DMS153 treated with DMSO at 0.1 percent for 48 hours (cell line): ENCODE measurements around the gene LHX5.

Experiments
- DNase-seq: peaks from one replicate; lab custom pipeline; 2025; ENCODE audit not compliant: unreplicated experiment; lab: John Stamatoyannopoulos, UW

The LHX5 gene

GRCh38 chr12:113478351-113479011, 6.8 kb upstream of the LHX5 start:
- DNase-seq: no peak

DNA sequence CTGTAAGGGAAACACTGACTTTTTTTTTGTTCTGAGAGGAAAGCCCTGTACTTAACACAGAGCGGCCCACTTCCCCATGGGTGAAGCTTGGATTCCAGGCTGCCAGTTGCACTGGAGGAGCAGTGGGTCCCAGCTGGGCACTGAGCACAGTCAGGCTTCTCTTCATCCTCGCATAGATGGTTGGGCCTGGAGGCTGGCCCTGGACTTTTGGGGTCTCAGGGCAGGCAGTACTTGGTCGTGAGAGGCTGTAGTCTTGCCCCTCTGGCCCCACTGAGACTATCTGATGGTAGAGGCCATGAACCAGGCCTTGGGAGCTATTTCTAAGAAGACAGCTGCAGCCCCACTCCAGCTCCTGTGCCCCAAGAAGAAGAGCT, 6.2 kb upstream of the LHX5 start:
- no peak for DNase-seq

DNA sequence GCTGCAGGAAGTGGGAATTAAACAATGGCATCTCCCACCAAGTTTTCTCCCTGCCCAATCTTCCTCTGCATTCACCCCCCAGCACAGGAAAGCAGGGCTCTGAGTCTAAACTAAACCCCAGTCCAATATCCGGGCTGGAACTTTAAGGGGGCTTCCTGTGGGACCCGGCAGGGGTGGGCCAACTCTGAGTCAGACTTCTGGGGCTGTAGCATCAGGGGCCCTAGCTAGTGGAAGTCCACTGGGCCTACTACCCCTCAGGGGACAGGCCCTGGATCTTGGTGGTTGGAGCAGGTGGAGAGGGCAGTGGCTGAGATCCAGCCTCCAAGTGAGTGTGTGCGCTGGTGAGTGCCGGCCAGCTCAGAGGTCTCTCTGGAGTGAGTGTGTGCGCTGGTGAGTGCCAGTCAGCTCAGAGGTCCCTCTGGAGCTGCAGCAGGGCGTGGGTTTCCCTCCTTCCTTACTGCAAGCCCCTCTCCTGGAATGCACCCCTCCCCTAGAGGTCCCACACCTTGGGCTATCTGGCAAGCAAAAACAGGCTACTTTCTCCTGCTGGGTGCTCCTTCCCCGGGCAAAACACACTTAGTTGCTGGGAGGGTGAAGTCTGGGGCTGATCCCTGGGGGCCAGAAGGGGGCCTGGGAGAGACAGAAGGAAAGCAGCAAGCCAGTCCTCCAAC, 5.6 kb upstream of the LHX5 start:
- DNase-seq: no peak

DNA sequence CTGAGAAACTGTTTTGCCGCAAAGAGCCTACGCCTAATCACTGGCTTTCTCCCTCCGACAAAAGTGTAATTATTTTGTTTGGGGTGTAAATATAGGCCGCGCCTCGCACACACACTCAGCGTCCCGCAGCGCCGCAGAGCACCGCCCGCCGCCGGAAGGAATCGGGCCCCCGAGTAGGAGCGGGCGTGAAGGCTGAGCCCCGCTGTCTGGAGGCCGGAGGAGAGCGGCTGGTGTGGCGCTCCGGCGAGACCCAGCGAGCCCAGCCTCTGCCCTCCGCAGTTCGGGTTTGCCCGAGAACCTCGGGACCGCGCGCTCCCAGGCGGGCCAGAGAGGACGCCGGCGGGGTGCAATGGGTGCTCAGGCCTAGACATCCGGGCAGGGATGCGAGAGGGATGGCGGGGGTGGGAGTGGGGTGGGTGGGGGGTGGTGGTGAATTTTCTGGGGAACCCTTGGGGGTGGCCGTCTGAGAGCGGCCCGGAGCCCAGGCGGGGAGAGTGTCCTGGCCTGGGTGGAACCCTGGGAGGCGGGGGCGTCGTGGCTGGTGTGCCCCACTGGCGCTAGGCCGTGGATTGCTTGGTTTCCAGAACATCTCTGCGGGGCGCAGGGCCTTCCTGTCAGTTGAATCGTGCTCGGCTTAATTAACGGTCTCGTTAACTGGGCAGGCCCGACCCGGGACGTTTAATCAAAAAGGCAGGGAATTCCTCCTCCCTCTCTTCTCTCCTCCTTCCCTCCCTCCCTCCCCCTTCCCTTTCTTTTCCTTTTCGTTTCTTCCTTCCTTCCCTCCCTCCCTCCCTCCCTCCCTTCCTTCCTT, 4.7 kb upstream of the LHX5 start:
- DNase-seq: no peak

DNA sequence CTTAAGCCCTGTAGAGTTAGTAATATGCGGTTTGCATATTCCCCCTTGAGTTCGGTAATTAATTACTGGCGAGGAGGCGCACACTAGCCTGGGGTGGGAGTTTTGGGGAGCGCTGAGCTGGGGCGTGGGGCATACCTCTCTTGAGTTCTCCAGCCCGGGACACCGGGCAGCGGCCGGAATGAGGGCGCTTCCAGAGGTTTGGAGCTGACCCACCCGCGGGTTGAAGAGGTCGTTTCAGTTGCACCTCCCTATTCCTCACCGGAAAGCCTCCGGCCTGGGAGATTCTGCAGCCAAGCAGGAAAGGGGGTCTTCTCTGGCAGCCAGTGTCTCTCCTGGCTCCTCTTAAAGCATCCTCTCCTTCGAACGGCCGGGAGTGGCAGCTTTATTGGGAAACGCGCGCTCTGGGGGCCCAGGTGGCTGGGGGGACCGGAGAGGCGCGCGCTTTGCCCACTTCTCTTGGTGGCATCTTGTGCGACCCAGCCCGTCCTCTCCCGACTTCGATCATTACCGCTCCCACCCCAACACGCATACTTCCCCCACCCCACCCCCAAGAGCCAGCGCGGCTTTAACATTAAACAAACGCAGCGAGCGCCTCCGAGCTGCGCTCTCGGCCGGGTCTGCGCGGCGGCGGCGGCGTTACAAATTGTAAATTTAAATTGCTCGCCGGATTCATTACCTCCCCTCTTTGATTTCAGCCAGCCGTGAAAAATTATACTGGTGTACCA, 3.9 kb upstream of the LHX5 start:
- DNase-seq: no peak

GRCh38 chr12:113474635-113475436, 3.2 kb upstream of the LHX5 start:
- DNase-seq: no peak

GRCh38 chr12:113473942-113474341, 2.3 kb upstream of the LHX5 start:
- DNase-seq: no peak

DNA sequence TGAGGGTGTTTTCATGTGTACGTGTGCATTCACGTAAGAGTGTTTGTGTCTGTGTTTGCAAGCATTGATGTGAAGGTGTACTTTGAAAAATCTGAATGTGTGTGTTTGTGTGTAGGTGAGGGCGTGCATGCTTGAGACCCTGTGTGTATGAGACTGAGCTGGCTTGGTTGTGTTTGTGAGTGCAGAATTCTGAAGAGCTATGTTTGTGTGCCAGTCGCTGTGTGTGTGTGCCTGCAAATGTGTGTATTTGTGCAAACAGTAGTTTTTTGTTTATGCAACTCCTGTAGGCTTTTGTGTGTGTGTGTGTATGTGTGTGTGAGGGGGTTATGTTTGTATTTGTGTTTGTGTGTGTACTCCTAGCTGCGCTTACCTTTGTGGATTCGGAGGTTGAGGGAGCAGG, 1.7 kb upstream of the LHX5 start:
- no peak for DNase-seq

DNA sequence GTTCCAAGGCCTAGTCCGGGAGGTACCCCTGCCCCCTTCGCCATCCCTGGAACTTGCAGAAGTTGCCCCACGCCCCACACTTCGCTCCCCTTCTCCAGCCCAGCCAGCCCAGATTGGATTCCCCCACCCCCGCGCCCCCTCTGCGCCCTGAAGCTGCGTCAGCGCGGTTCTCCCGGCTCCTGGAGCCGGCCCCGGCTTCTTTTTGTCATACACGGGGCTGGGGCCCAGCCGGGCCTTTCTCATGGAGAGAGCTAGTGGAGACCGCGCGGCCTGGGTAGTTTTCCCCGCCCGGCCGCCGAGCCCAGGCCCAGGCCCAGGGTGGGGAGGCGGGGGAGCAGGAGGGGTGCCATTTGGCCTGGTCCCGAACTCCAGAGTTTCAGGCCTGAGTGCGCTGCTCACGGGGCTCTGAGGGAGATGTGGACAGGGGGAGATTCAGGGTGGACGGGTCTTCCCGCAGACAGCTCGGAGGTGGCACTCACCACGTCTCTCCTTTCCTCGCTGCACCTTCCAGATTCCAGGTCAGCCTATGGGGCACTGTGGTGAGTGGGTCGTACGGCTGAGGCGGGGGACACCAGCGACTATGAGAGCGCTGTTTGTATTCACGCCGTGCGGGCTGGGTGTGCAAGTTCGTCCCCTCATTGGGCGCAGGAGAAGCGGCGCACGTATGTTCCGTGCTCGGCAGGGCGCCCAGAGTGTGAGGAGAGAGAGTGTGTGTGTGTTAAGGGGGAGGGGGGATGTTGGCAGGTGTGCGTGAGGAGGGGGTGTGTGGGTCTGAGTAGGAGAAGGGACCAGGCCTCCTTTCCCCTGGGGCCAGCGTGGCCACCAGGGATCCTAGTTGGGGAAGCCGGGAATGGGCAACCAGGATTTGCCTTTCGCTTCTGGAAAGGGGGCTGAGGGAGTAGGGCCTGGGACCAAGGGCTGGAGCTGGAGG, 785 bp upstream of the LHX5 start:
- DNase-seq: no peak

GRCh38 chr12:113470871-113471618, 626 bp downstream of the LHX5 start:
- DNase-seq: no peak

- DNase-seq: no peak
Observed at GRCh38 chr12:113469949-113470743, 1.5 kb downstream of the LHX5 start.

DNA sequence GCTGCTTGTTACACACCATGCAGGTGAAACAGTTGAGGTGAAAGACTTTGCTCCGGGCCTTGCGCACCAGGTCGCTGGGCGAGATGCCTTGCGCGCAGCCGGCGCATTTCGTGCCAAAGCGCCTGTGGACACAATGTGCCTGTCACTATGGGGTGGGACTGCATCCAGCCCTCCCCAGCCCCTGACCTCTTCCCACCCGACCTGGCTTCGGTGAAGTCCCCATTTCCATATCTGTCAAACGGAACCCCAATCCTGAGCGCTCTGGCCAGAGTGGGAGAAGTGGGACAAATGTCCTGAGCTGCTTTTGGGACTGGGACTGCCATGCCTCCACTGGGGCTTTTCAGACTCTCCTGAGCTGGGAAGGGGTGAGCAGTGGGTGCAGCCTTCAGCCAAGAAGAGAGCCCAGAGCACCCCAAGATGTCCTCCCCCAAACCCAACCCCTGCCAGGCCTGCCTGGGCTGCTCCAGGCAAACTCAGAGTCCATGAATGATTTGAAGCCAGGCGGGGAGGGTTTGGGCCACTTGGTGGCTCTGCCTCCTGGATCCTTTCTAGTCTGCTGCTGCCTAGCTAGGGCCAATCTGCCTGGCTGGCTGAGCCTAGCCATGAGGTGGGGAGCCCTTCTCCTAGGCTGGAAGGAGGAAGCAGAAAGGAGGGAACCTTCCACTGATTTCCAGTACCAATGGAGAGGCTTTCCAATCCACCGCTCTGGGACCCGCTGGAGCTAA, 2.3 kb downstream of the LHX5 start:
- no peak for DNase-seq

DNA sequence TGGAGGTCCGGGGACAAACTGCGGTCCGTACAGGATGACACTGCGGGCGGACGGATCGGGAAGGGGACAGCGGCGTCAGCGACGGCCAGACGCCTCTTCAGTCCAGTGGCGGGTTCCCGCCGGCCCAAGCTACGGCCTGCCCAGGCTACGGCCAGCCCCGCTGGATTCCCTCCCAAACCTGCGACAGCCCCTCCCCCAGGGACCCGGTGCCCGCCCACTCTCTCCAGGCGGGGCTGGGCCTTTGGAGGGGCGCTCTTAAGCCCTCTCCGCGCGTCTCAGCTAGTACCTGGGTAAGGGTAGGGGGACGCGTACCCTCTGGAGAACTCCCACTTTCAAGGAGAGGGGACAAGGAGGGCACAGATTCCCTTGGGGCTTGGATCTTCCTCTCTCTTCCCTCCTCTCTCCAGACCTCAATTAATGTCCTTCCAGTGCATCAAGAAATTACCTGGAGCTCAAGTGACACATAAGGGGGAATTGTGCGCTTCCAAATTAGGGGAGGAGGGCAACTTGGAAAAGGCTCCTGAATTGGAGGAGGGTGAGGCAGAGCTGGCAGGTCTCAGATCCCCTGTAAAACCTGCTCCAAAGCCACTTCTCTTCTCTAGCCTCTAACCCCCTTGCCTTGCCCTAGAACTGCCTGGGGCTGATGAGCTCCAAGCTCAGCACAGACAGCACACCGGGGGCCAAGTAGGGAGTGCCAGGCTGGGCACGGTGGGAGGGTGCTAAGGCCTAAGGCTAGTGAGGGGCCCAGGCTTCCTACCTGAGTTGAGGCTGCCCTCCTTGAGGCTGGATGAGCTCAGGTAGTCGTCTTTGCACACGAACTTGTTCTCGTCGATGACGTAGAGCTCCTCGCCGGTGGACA, 3.1 kb downstream of the LHX5 start:
- no peak for DNase-seq

- no peak for DNase-seq
Observed at GRCh38 chr12:113467502-113468364, 3.9 kb downstream of the LHX5 start.

DNA sequence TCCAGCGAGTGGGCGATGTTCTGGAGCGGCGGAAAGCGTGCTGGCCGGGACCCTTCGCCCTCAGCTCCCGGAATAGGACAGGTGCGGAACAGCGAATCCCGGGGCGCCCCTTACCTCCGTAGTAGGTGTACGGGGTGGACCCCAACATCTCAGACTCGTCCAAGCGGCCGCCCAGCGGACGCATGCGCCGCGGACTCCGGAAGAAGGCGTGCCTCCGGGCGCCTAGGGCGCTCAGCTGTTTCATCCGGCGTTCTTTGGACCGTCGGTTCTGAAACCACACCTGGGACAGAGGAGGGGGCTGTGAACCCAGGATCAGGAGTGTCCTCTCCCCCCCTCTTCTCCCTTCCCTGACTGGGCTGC, 4.5 kb downstream of the LHX5 start:
- no peak for DNase-seq
